HG03095 (cell line): ENCODE measurements around the gene MED12L.

Experiments
- ATAC-seq: cut with Tn5 transposase; IDR thresholded peaks from one replicate; pipeline ENCODE4 v1.9.1; 2021; ENCODE audit warnings: moderate library complexity; ENCODE audit not compliant: unreplicated experiment

Gene MED12L

GRCh38 chr3:151436675-151437446 lies 351.4 kb downstream of the MED12L start:
- ATAC-seq, result no peak

GRCh38 chr3:151437906-151438305 lies 352.4 kb downstream of the MED12L start:
- no peak for ATAC-seq

- no peak for ATAC-seq
These were observed 354.2 kb downstream of the MED12L start for GRCh38 chr3:151439652-151440125.

- ATAC-seq, result no peak
These were observed 355.5 kb downstream of the MED12L start for GRCh38 chr3:151440940-151441339.

- no peak for ATAC-seq
These were observed 358.1 kb downstream of the MED12L start for GRCh38 chr3:151443583-151443982.

GRCh38 chr3:151445273-151446001 lies 360.0 kb downstream of the MED12L start:
- no peak for ATAC-seq

GRCh38 chr3:151446002-151446340 lies 360.5 kb downstream of the MED12L start:
- ATAC-seq, result no peak

GRCh38 chr3:151452368-151452767 lies 366.9 kb downstream of the MED12L start:
- no peak for ATAC-seq

GRCh38 chr3:151452841-151453240 lies 367.4 kb downstream of the MED12L start:
- no peak for ATAC-seq

GRCh38 chr3:151456065-151456464 lies 370.6 kb downstream of the MED12L start:
- ATAC-seq, result no peak

- no peak for ATAC-seq
These were observed 373.9 kb downstream of the MED12L start for GRCh38 chr3:151459358-151459757.

- no peak for ATAC-seq
These were observed 374.8 kb downstream of the MED12L start for GRCh38 chr3:151460228-151460627.

- ATAC-seq, result no peak
These were observed 375.4 kb downstream of the MED12L start, which contains the start of gene IGSF10 for GRCh38 chr3:151460774-151461450. Gene IGSF10 (minus strand): TSS chr3:151461061. CDS start chr3:151458709, 2,352 bp downstream.

GRCh38 chr3:151462278-151462780 lies 376.9 kb downstream of the MED12L start:
- ATAC-seq, result no peak

- ATAC-seq, result no peak
These were observed 377.5 kb downstream of the MED12L start for GRCh38 chr3:151462991-151463390.

- ATAC-seq, result no peak
These were observed 381.6 kb downstream of the MED12L start for GRCh38 chr3:151467069-151467468.

GRCh38 chr3:151468284-151468917 lies 382.9 kb downstream of the MED12L start:
- peak; percentile 78 for ATAC-seq

GRCh38 chr3:151476344-151477018 lies 391.0 kb downstream of the MED12L start:
- no peak for ATAC-seq

- ATAC-seq, result no peak
These were observed 392.3 kb downstream of the MED12L start for GRCh38 chr3:151477591-151478334.

GRCh38 chr3:151478335-151478697 lies 392.9 kb downstream of the MED12L start:
- ATAC-seq, result no peak
